IMR-90 (cell line): ENCODE results near the gene INHA. TPM values are rescaled to one million over a fixed set of nuclear protein-coding genes. Genes with fewer than 3 reads are reported as not detected.

ENCODE experiments used
- ATAC-seq: fragments of 200-7000 bp; cut with Tn5 transposase; 2 replicates; pipeline ENCODE4 v1.9.1; 2020; ENCODE audit warnings: low read depth, mild to moderate bottlenecking, moderate library complexity
- BruUV-seq: library from RNA; stranded (reverse); fragments of 400-500 nt; replicated peaks from 2 replicates; lab custom pipeline; 2021; lab: Mats Ljungman, UMichigan
- CTCF ChIA-PET: fragments of 300-600 bp; formaldehyde crosslinking; extraction: SDS; loops from one replicate; lab custom pipeline; 2021; ENCODE audit warnings: antibody characterized with exemption; lab: Yijun Ruan, JAX
- POLR2A ChIA-PET: fragments of 300-600 bp; sonication (Branson Sonifier 250); formaldehyde crosslinking; loops from one replicate; lab custom pipeline; 2022; ENCODE audit warnings: antibody characterized with exemption; ENCODE audit not compliant: unreplicated experiment; lab: Charles Lee
- DNase-seq: peaks from one replicate; pipeline ENCODE4 v3.0.0; 2013
- H2AFZ ChIP-seq: replicated peaks from 2 replicates; pipeline ENCODE3; 2013; ENCODE audit warnings: low read length, mild to moderate bottlenecking; ENCODE audit not compliant: poor library complexity
- H2AK5ac ChIP-seq: 2 replicates; pipeline ENCODE4 v1.6.1; 2013; ENCODE audit warnings: low read depth, low read length, inconsistent platforms
- H2AK9ac ChIP-seq: replicated peaks from 2 replicates; pipeline ENCODE3; 2013; ENCODE audit warnings: mild to moderate bottlenecking, low read depth, low read length, moderate library complexity; ENCODE audit not compliant: poor library complexity
- H2BK120ac ChIP-seq: 2 replicates; pipeline ENCODE4 v1.6.1; 2013; ENCODE audit warnings: low read depth, low read length, inconsistent platforms
- H2BK15ac ChIP-seq: 3 replicates; pipeline ENCODE4 v1.6.1; 2013; ENCODE audit warnings: low read depth, low read length, inconsistent platforms
- H2BK20ac ChIP-seq: 2 replicates; pipeline ENCODE4 v1.6.1; 2013; ENCODE audit warnings: low read depth, mild to moderate bottlenecking, inconsistent platforms, low read length, moderate library complexity
- H2BK5ac ChIP-seq: 2 replicates; pipeline ENCODE4 v1.6.1; 2013; ENCODE audit warnings: mild to moderate bottlenecking, low read depth, low read length, inconsistent platforms; ENCODE audit not compliant: poor library complexity, severe bottlenecking
- H3K14ac ChIP-seq: replicated peaks from 2 replicates; pipeline ENCODE4 v1.6.1; 2013; ENCODE audit warnings: low read depth, low read length, inconsistent platforms
- H3K18ac ChIP-seq: 2 replicates; pipeline ENCODE4 v1.6.1; 2013; ENCODE audit warnings: low read depth, low read length, control low read depth
- H3K23ac ChIP-seq: 2 replicates; pipeline ENCODE4 v1.6.1; 2013; ENCODE audit warnings: low read depth, low read length, inconsistent platforms
- H3K27ac ChIP-seq: 2 replicates; pipeline ENCODE4 v1.5.1; 2013; ENCODE audit warnings: mild to moderate bottlenecking, control low read depth, low read length; ENCODE audit not compliant: insufficient read depth
- H3K27me3 ChIP-seq: 2 replicates; pipeline ENCODE4 v1.6.1; 2013; ENCODE audit warnings: low read length; ENCODE audit not compliant: control insufficient read depth, insufficient read depth
- H3K36me3 ChIP-seq: 2 replicates; pipeline ENCODE4 v1.6.1; 2013; ENCODE audit warnings: low read length, mixed read lengths; ENCODE audit not compliant: control insufficient read depth, insufficient read depth
- H3K4ac ChIP-seq: 2 replicates; pipeline ENCODE4 v1.6.1; 2013; ENCODE audit warnings: low read depth, low read length, inconsistent platforms
- H3K4me1 ChIP-seq: 2 replicates; pipeline ENCODE4 v1.6.1; 2013; ENCODE audit warnings: low read length, mixed read lengths; ENCODE audit not compliant: control insufficient read depth, insufficient read depth
- H3K4me2 ChIP-seq: 2 replicates; pipeline ENCODE4 v1.6.1; 2013; ENCODE audit warnings: low read depth, mild to moderate bottlenecking, control low read depth, low read length, moderate library complexity
- H3K4me3 ChIP-seq: 2 replicates; pipeline ENCODE4 v1.5.1; 2013; ENCODE audit warnings: low read depth, mild to moderate bottlenecking, control low read depth, low read length, moderate library complexity; ENCODE audit not compliant: insufficient read depth
- H3K56ac ChIP-seq: 2 replicates; pipeline ENCODE4 v1.6.1; 2013; ENCODE audit warnings: low read length, inconsistent platforms; ENCODE audit not compliant: insufficient read depth; ENCODE audit errors: extremely low read depth
- H3K79me1 ChIP-seq, 2 experiments: 2 replicates each; pipeline ENCODE4 v1.6.1; 2013; ENCODE audit warnings: low read length in 2 of 2, inconsistent platforms in 1 of 2, low read depth in 1 of 2
- H3K9ac ChIP-seq: 2 replicates; pipeline ENCODE4 v1.6.1; 2013; ENCODE audit warnings: low read depth, low read length, control low read depth
- H3K9me1 ChIP-seq: 2 replicates; pipeline ENCODE4 v1.6.1; 2013; ENCODE audit warnings: low read length, inconsistent platforms; ENCODE audit not compliant: insufficient read depth
- H3K9me3 ChIP-seq: 2 replicates; pipeline ENCODE4 v1.6.1; 2013; ENCODE audit warnings: low read length; ENCODE audit not compliant: control insufficient read depth, insufficient read depth
- H4K20me1 ChIP-seq: 2 replicates; pipeline ENCODE4 v1.6.1; 2013; ENCODE audit warnings: low read length, inconsistent platforms; ENCODE audit not compliant: insufficient read depth
- H4K5ac ChIP-seq: 2 replicates; pipeline ENCODE4 v1.6.1; 2013; ENCODE audit warnings: mild to moderate bottlenecking, low read depth, low read length, control low read depth
- H4K8ac ChIP-seq, 2 experiments: 2 replicates each; pipeline ENCODE4 v1.6.1; 2013; ENCODE audit warnings: low read depth in 2 of 2, low read length in 2 of 2, control low read depth in 1 of 2, inconsistent platforms in 1 of 2
- H4K91ac ChIP-seq: 2 replicates; pipeline ENCODE4 v1.6.1; 2013; ENCODE audit warnings: low read depth, low read length, inconsistent platforms; ENCODE audit not compliant: insufficient read depth
- CTCF ChIP-seq: conservative IDR thresholded peaks from 2 replicates; pipeline ENCODE4 v1.5.1; 2012; ENCODE audit warnings: mild to moderate bottlenecking, low read depth, low read length, improper control_type of control experiment
- POLR2A ChIP-seq: IDR thresholded peaks from 2 replicates; pipeline ENCODE4 v1.6.1; 2012; ENCODE audit warnings: mild to moderate bottlenecking, low read depth, low read length
- RAD21 ChIP-seq: IDR thresholded peaks from 2 replicates; pipeline ENCODE4 v1.6.1; 2012; ENCODE audit warnings: low read length, improper control_type of control experiment
- SMC3 ChIP-seq: fragments of 150-350 bp; IDR thresholded peaks from 2 replicates; pipeline ENCODE4 v1.6.1; 2016; ENCODE audit warnings: low read depth, mild to moderate bottlenecking, antibody characterized with exemption, low read length, moderate library complexity
- WGBS, 2 experiments: methylation state at CpG; one replicate each; pipeline versions ENCODE4 v1.1.5 to v1.1.7; 2013; ENCODE audit warnings: missing lambda C conversion rate in 2 of 2; ENCODE audit not compliant: insufficient read length in 1 of 2; ENCODE audit errors: extremely low coverage in 2 of 2; 5-methylcytosine and 5-hydroxymethylcytosine counted together
- dilution Hi-C: fragments of 300-500 bp; cut with HindIII; formaldehyde crosslinking; loops from one replicate; pipeline ENCODE4 v1.14.3; 2018; ENCODE audit warnings: low sequenced_read_pairs; ENCODE audit not compliant: unreplicated experiment
- in situ Hi-C: fragments of 300-500 bp; cut with MboI; formaldehyde crosslinking; loops from 3 replicates; pipeline ENCODE4 v1.14.3; 2019; ENCODE audit warnings: low sequenced_read_pairs, inconsistent platforms, mixed read lengths
- intact Hi-C: fragments of 100-400 bp; cut with micrococcal nuclease; formaldehyde crosslinking; loops from 2 replicates; pipeline ENCODE4 v1.10.0; 2022
- polyA plus RNA-seq, 3 experiments: library from polyadenylated mRNA; depleted of rRNA; stranded (reverse); fragments of >200 nt; gene quantifications; 2 replicates each; pipeline ENCODE4 v1.2.3, GENCODE V29; 2012; ENCODE audit warnings: low replicate concordance in 1 of 3
- total RNA-seq: library from RNA; depleted of rRNA; stranded (reverse); fragments of >200 nt; gene quantifications from 2 replicates; pipeline ENCODE4 v1.2.3, GENCODE V29; 2012

INHA gene
- total and polyA plus RNA-seq, 2 of the 4 experiments (the other 2 are of a cell fraction) = 0.96 TPM; not detected in 1

- Histone ChIP-seq H2BK15ac (no peak overlapping the region; the same call in 2 of the 3 replicates), H3K9ac (no peak overlapping the region), H3K23ac (no peak overlapping the region), H3K9me1 (peaks cover 2% of the 10 kb centered on the region; the same call in 1 of the 2 replicates), H3K9me3 (no peaks in the 10 kb centered on the region), H2AK5ac (peak overlapping the region; percentile 48), H3K79me1 (peaks cover 6 to 38% of the 10 kb centered on the region in 2 experiments; a peak in 3 of 4 replicates), H2BK5ac (no peak overlapping the region), H4K8ac (no peak overlapping the region), H3K36me3 (peaks cover 26% of the 10 kb centered on the region), H3K56ac (no peak overlapping the region), H2BK120ac (no peak overlapping the region), H3K4me3 (peak overlapping the region; percentile 16), H4K5ac (no peak overlapping the region), H3K4me1 (peaks cover 24% of the 10 kb centered on the region), H2AFZ (peak overlapping the region; percentile 86), H3K4ac (no peak overlapping the region), H3K18ac (no peak overlapping the region), H3K14ac (no peak overlapping the region; the same call in 1 of the 2 replicates), H2AK9ac (peak overlapping the region; percentile 82), H3K4me2 (peak overlapping the region; percentile 76; the same call in 1 of the 2 replicates), H3K27me3 (no peaks in the 10 kb centered on the region), H3K27ac (no peak overlapping the region), H4K20me1 (peaks cover 28% of the 10 kb centered on the region), H4K91ac (no peak overlapping the region), H2BK20ac (no peak overlapping the region)
- ChIA-PET POLR2A (no interaction called here), CTCF (interaction anchor here (0.6 to 1.4 kb wide), 6 partner anchors 10 to 148 kb away, joined by 3 to 5 read pairs (median 4); no protein-coding TSS in a partner anchor)
- in situ Hi-C loops (no loop called here), intact Hi-C loops (loop anchor here (1.0 to 2.0 kb wide), 3 partner anchors 55 to 148 kb away; partner anchors contain the start of gene STK11IP), dilution Hi-C loops (no loop called here)
- no TSS peak for BruUV-seq
- 13% methylated on average over 26 of the region's 48 CpGs; no CpG with 5 or more reads in 1 of the 2 experiments for WGBS, 2 experiments
- ATAC-seq (no peak), DNase-seq (peak; percentile 56)
- no peak for TF ChIP-seq POLR2A
- TF ChIP-seq SMC3 = peak; percentile 38
- TF ChIP-seq RAD21 = peak; percentile 59
- TF ChIP-seq CTCF = peak; percentile 67
Observed at GRCh38 chr2:219541611-219542180, 30.4 kb upstream of the INHA start.
